Uterus (tissue), 4 donors: Measurements from ENCODE around the gene DQX1. TPM values are rescaled to one million over a fixed set of nuclear protein-coding genes. Genes with fewer than 3 reads are reported as not detected.

Experiments used
- DNase-seq, 2 donors: peaks; one replicate each; pipeline ENCODE4 v3.0.0-alpha.2; 2019 to 2020
- H3K27ac ChIP-seq, 2 donors: fragments of 200-600 bp; sonication (generic); 1 replicate in 1 of 2; 2 replicates in 1 of 2; pipeline ENCODE4 v1.5.1; 2016 to 2018
- H3K27me3 ChIP-seq, 2 donors: fragments of 200-600 bp; sonication (generic); one replicate each; pipeline ENCODE4 v1.5.1; 2018 to 2019; ENCODE audit warnings: control low read depth in 1 of 2
- H3K36me3 ChIP-seq, 2 donors: fragments of 200-600 bp; sonication (generic); one replicate each; pipeline ENCODE4 v1.5.1; 2019; ENCODE audit warnings: control low read depth in 1 of 2
- H3K4me1 ChIP-seq, 2 donors: fragments of 200-600 bp; sonication (generic); one replicate each; pipeline ENCODE4 v1.5.1; 2018 to 2019; ENCODE audit warnings: control low read depth in 1 of 2
- H3K4me3 ChIP-seq, 2 donors: fragments of 200-600 bp; sonication (generic); 1 replicate in 1 of 2; 2 replicates in 1 of 2; pipeline ENCODE4 v1.5.1; 2018 to 2019; ENCODE audit warnings: mild to moderate bottlenecking in 1 of 2
- H3K9me3 ChIP-seq, 2 donors: fragments of 200-600 bp; sonication (generic); one replicate each; pipeline ENCODE4 v1.5.1; 2019; ENCODE audit warnings: control low read depth in 1 of 2
- CTCF ChIP-seq, 4 experiments: fragments of 200-600 bp in 2 of 4; fragments of 450-650 bp in 2 of 4; sonication (generic) in 2 of 4; IDR thresholded peaks; one replicate each; pipeline ENCODE4 v1.5.1; 2016 to 2019; ENCODE audit warnings: antibody characterized with exemption in 4 of 4, mild to moderate bottlenecking in 2 of 4, moderate library complexity in 1 of 4
- POLR2A ChIP-seq, 2 donors: fragments of 450-650 bp; IDR thresholded peaks; one replicate each; pipeline ENCODE4 v1.6.1; 2016; ENCODE audit warnings: antibody characterized with exemption in 2 of 2, mild to moderate bottlenecking in 1 of 2, moderate library complexity in 1 of 2
- intact Hi-C: fragments of 100-400 bp; cut with DNase I; formaldehyde crosslinking; loops from one replicate; pipeline ENCODE4 v1.15.1; 2023; ENCODE audit warnings: low total_unique reads
- total RNA-seq, 4 donors: library from RNA; depleted of rRNA in 3 of 4; stranded (reverse); fragments of >200 nt in 3 of 4; gene quantifications; one replicate each; pipeline versions ENCODE4 v1.1.0 to v1.2.4, GENCODE V29; 2014 to 2023
- donor health status: DM: yes; HTN: yes; CAD: no.

DQX1 gene
- total RNA-seq, 4 donors from 2014 or later: not detected

GRCh38 chr2:74481961-74482800 lies 43.9 kb downstream of the DQX1 start:
- Histone ChIP-seq H3K4me1 (peaks cover 0 to 10% of the 10 kb centered on the region in 2 donors), H3K27me3 (no peaks in the 10 kb centered on the region), H3K9me3 (no peaks in the 10 kb centered on the region), H3K36me3 (no peaks in the 10 kb centered on the region), H3K4me3 (peak overlapping the region; percentile 91 to 93), H3K27ac (peak overlapping the region; percentile 91 to 93)
- DNase-seq: no peak
- TF ChIP-seq POLR2A (IDR thresholded peaks at IDR 0.05): no peak
- TF ChIP-seq CTCF (IDR thresholded peaks at IDR 0.05): no peak
- intact Hi-C loops: loop anchor here (2.0 kb wide), 1 partner anchor 107 kb away; no protein-coding TSS in a partner anchor

GRCh38 chr2:74481431-74481830 lies 44.6 kb downstream of the DQX1 start:
- Histone ChIP-seq H3K36me3 (no peaks in the 10 kb centered on the region), H3K4me3 (peak overlapping the region; percentile 91 to 93), H3K27ac (no peak overlapping the region), H3K9me3 (no peaks in the 10 kb centered on the region), H3K27me3 (no peaks in the 10 kb centered on the region), H3K4me1 (peaks cover 0 to 10% of the 10 kb centered on the region in 2 donors)
- no peak for DNase-seq
- no peak for TF ChIP-seq CTCF (IDR thresholded peaks at IDR 0.05)
- no peak for TF ChIP-seq POLR2A (IDR thresholded peaks at IDR 0.05)
- intact Hi-C loops: no loop called here

GRCh38 chr2:74474899-74475298 lies 51.1 kb downstream of the DQX1 start:
- Histone ChIP-seq H3K27me3 (no peaks in the 10 kb centered on the region), H3K4me1 (no peaks in the 10 kb centered on the region), H3K9me3 (no peaks in the 10 kb centered on the region), H3K36me3 (no peaks in the 10 kb centered on the region), H3K4me3 (no peak overlapping the region), H3K27ac (no peak overlapping the region)
- TF ChIP-seq POLR2A (IDR thresholded peaks at IDR 0.05): no peak
- TF ChIP-seq CTCF (IDR thresholded peaks at IDR 0.05): no peak
- intact Hi-C loops: no loop called here
- DNase-seq: no peak

GRCh38 chr2:74474481-74474880 lies 51.5 kb downstream of the DQX1 start:
- Histone ChIP-seq H3K4me3 (no peak overlapping the region), H3K27me3 (no peaks in the 10 kb centered on the region), H3K36me3 (no peaks in the 10 kb centered on the region), H3K9me3 (no peaks in the 10 kb centered on the region), H3K27ac (no peak overlapping the region), H3K4me1 (no peaks in the 10 kb centered on the region)
- no peak for DNase-seq
- intact Hi-C loops: no loop called here
- TF ChIP-seq CTCF (IDR thresholded peaks at IDR 0.05) (no peak), POLR2A (IDR thresholded peaks at IDR 0.05) (no peak)

- Histone ChIP-seq H3K27me3 (no peaks in the 10 kb centered on the region), H3K36me3 (no peaks in the 10 kb centered on the region), H3K27ac (peak overlapping the region; percentile 77 to 82), H3K4me3 (peak overlapping the region; percentile 57 to 63), H3K9me3 (no peaks in the 10 kb centered on the region), H3K4me1 (no peaks in the 10 kb centered on the region)
- TF ChIP-seq CTCF (IDR thresholded peaks at IDR 0.05) (no peak), POLR2A (IDR thresholded peaks at IDR 0.05) (no peak)
- no peak for DNase-seq
- intact Hi-C loops: no loop called here
Observed at GRCh38 chr2:74472945-74473258, 53.1 kb downstream of the DQX1 start.
